HepG2 (cell line): ENCODE measurements around the gene ADGRG6. TPM values are rescaled to one million over a fixed set of nuclear protein-coding genes. Genes with fewer than 3 reads are reported as not detected.

Experiments
- ATAC-seq: fragments of 200-7000 bp; cut with Tn5 transposase; 3 replicates; pipeline ENCODE4 v1.9.1; 2020; ENCODE audit warnings: mild to moderate bottlenecking, moderate library complexity
- BruUV-seq: library from RNA; stranded (reverse); fragments of 400-500 nt; replicated peaks from 2 replicates; lab custom pipeline; 2021; lab: Mats Ljungman, UMichigan
- CTCF ChIA-PET: fragments of 300-600 bp; formaldehyde crosslinking; extraction: SDS; loops from one replicate; lab custom pipeline; 2021; ENCODE audit warnings: low total read pairs, inconsistent platforms, low intra/inter-chr PET ratio; lab: Yijun Ruan, JAX
- POLR2A ChIA-PET: fragments of 350-600 bp; sonication (Branson Sonifier 250); formaldehyde crosslinking; loops from one replicate; lab custom pipeline; 2020; ENCODE audit warnings: antibody characterized with exemption, inconsistent platforms; lab: Yijun Ruan, JAX
- DNase-seq: peaks from one replicate; pipeline ENCODE4 v3.0.0-alpha.2; 2015; ENCODE audit warnings: low spot score
- FAIRE-seq: peaks from 3 replicates; lab custom pipeline; 2011; peaks lifted over from hg19 to GRCh38; lab: Jason Lieb, UNC
- H2AFZ ChIP-seq: one replicate; pipeline ENCODE4 v1.6.1; 2011; ENCODE audit warnings: low read length, inconsistent platforms
- H3K27ac ChIP-seq: fragments of 300-600 bp; 3 replicates; pipeline ENCODE4 v1.8.0; 2011; ENCODE audit warnings: mixed run types, mild to moderate bottlenecking, mixed read lengths, low read length, inconsistent platforms; ENCODE audit not compliant: insufficient read depth; ENCODE audit errors: extremely low read length
- H3K27me3 ChIP-seq, 2 experiments: fragments of 200-600 bp in 1 of 2; 2 replicates in 1 of 2; 3 replicates in 1 of 2; pipeline versions ENCODE4 v1.6.0 to v1.8.0; 2011; ENCODE audit warnings: low read length in 2 of 2, mild to moderate bottlenecking in 2 of 2, moderate library complexity in 2 of 2, inconsistent platforms in 1 of 2; ENCODE audit not compliant: insufficient read depth in 2 of 2, control insufficient read depth in 1 of 2
- H3K36me3 ChIP-seq, 2 experiments: fragments of 200-600 bp in 1 of 2; replicated peaks in 1 of 2; 2 replicates in 1 of 2; 3 replicates in 1 of 2; pipeline versions ENCODE4 v1.5.1 to v1.8.0; 2011; ENCODE audit warnings: low read length in 2 of 2, inconsistent platforms in 1 of 2; ENCODE audit not compliant: insufficient read depth in 2 of 2, control insufficient read depth in 1 of 2
- H3K4me1 ChIP-seq: 2 replicates; pipeline ENCODE4 v1.5.1; 2012; ENCODE audit warnings: low read length, inconsistent platforms; ENCODE audit not compliant: insufficient read depth
- H3K4me2 ChIP-seq: 2 replicates; pipeline ENCODE4 v1.6.0; 2011; ENCODE audit warnings: low read depth, low read length, inconsistent platforms
- H3K4me3 ChIP-seq, 3 experiments: fragments of 200-600 bp in 1 of 3; sonication (generic), shearing (Covaris generic) in 1 of 3; replicated peaks in 1 of 3; 2 replicates each; pipeline ENCODE4 v1.5.1; 2011 to 2016; ENCODE audit warnings: low read length in 3 of 3, inconsistent platforms in 2 of 3, low read depth in 2 of 3, mild to moderate bottlenecking in 2 of 3, control low read depth in 1 of 3, mixed read lengths in 1 of 3; ENCODE audit not compliant: insufficient read depth in 1 of 3
- H3K79me2 ChIP-seq: one replicate; pipeline ENCODE4 v1.6.1; 2011; ENCODE audit warnings: low read length, inconsistent platforms; ENCODE audit not compliant: insufficient read depth
- H3K9ac ChIP-seq: 2 replicates; pipeline ENCODE4 v1.6.0; 2011; ENCODE audit warnings: mild to moderate bottlenecking, low read depth, low read length, inconsistent platforms; ENCODE audit not compliant: insufficient read depth
- H3K9me3 ChIP-seq: 2 replicates; pipeline ENCODE4 v1.5.1; 2012; ENCODE audit warnings: mild to moderate bottlenecking, low read length
- H4K20me1 ChIP-seq: 2 replicates; pipeline ENCODE4 v1.6.0; 2011; ENCODE audit warnings: inconsistent platforms, mild to moderate bottlenecking, low read length, moderate library complexity; ENCODE audit not compliant: insufficient read depth
- CERS6 ChIP-seq: sonication (generic); formaldehyde crosslinking; IDR thresholded peaks from 2 replicates; pipeline ENCODE4 v1.5.0; 2020; ENCODE audit warnings: missing genetic modification reagents
- FOSL1 ChIP-seq: sonication (generic); formaldehyde crosslinking; IDR thresholded peaks from 2 replicates; pipeline ENCODE4 v1.9.0; 2021; ENCODE audit warnings: missing genetic modification reagents, borderline replicate concordance
- HNF1A ChIP-seq, 2 experiments: sonication (generic) in 1 of 2; formaldehyde crosslinking in 1 of 2; IDR thresholded peaks; 2 replicates each; pipeline versions ENCODE4 v1.4.0 to v1.6.1; 2016 to 2020; ENCODE audit warnings: borderline replicate concordance in 1 of 2, low read depth in 1 of 2, mild to moderate bottlenecking in 1 of 2, missing genetic modification reagents in 1 of 2
- JARID2 ChIP-seq: sonication (generic); formaldehyde crosslinking; IDR thresholded peaks from 2 replicates; pipeline ENCODE4 v1.8.1; 2023; ENCODE audit warnings: missing genetic modification reagents, inconsistent platforms; ENCODE audit not compliant: insufficient replicate concordance
- KAT8 ChIP-seq: IDR thresholded peaks from 2 replicates; pipeline ENCODE4 v1.6.1; 2016; ENCODE audit warnings: missing genetic modification reagents, missing compliant biosample characterization
- NAIF1 ChIP-seq: sonication (generic); formaldehyde crosslinking; IDR thresholded peaks from 2 replicates; pipeline ENCODE4 v1.5.0; 2020; ENCODE audit warnings: mild to moderate bottlenecking, missing genetic modification reagents, borderline replicate concordance
- SP4 ChIP-seq: sonication (generic); formaldehyde crosslinking; IDR thresholded peaks from 2 replicates; pipeline ENCODE4 v1.8.1; 2023; ENCODE audit warnings: mild to moderate bottlenecking, missing genetic modification reagents
- TBL1XR1 ChIP-seq: fragments of 150-350 bp; IDR thresholded peaks from 2 replicates; pipeline ENCODE4 v1.6.1; 2014; ENCODE audit warnings: borderline replicate concordance, low read length; ENCODE audit not compliant: partially characterized antibody
- ZGPAT ChIP-seq: IDR thresholded peaks from 2 replicates; pipeline ENCODE4 v1.6.1; 2016; ENCODE audit warnings: mild to moderate bottlenecking
- ZSCAN29 ChIP-seq: sonication (generic); formaldehyde crosslinking; conservative IDR thresholded peaks from 2 replicates; pipeline ENCODE4 v1.4.0; 2020; ENCODE audit warnings: mild to moderate bottlenecking, missing genetic modification reagents
- WGBS: methylation state at CpG from one replicate; pipeline ENCODE4 v1.1.6; 2017; ENCODE audit warnings: low lambda C conversion rate; 5-methylcytosine and 5-hydroxymethylcytosine counted together
- in situ Hi-C: cut with HindIII; loops from 2 replicates; pipeline ENCODE4 v1.10.0; 2017; ENCODE audit warnings: low pct_unique_long_range_greater_than_20kb; ENCODE audit not compliant: extremely low pct_ligation_motif_present
- intact Hi-C: fragments of 100-400 bp; cut with micrococcal nuclease; formaldehyde crosslinking; loops from one replicate; pipeline ENCODE4 v1.10.0; 2022; ENCODE audit not compliant: unreplicated experiment
- polyA plus RNA-seq, 8 experiments: library from polyadenylated mRNA; depleted of rRNA in 3 of 8; stranded (reverse) in 7 of 8; unstranded in 1 of 8; fragments of >200 nt; fragmentation: Illumina TruSeq in 4 of 8; extraction: Trizol in 4 of 8; gene quantifications; 2 replicates each; pipeline versions ENCODE4 v1.2.1 to v1.2.3, GENCODE V29; 2011 to 2016; ENCODE audit warnings: low read depth in 4 of 8, missing spikeins in 1 of 8, mixed read lengths in 1 of 8; ENCODE audit not compliant: insufficient read depth in 1 of 8
- total RNA-seq, 5 experiments: library from RNA; depleted of rRNA; stranded (reverse); fragments of >200 nt; fragmentation: Illumina TruSeq; extraction: Trizol; gene quantifications; 2 replicates each; pipeline ENCODE4 v1.2.3, GENCODE V29; 2016; ENCODE audit warnings: low read depth in 1 of 5

Gene ADGRG6
- total and polyA plus RNA-seq, 2 of the 13 experiments (the other 11 are each of a cell fraction or from before 2014, with no cell fraction given), result 129 to 249 TPM

- WGBS, result 95% methylated on average over 2 of the region's 2 CpGs
- no peak overlapping the region for H3K27ac ChIP-seq
- H3K9me3 ChIP-seq, result no peaks in the 10 kb centered on the region
- no peaks in the 10 kb centered on the region for H3K36me3 ChIP-seq
- ChIA-PET CTCF (no interaction called here), POLR2A (no interaction called here)
- in situ Hi-C loops, result no loop called here
- H3K4me1 ChIP-seq, result peaks cover 81% of the 10 kb centered on the region
- H3K4me3 ChIP-seq, result no peak overlapping the region
- H3K9ac ChIP-seq, result no peak overlapping the region
- no peak for DNase-seq
- intact Hi-C loops, result no loop called here
- no peak overlapping the region for H3K4me2 ChIP-seq
- H3K79me2 ChIP-seq, result no peaks in the 10 kb centered on the region
- BruUV-seq, result no TSS peak
- H2AFZ ChIP-seq, result no peak overlapping the region
- TF ChIP-seq ZSCAN29, result no peak
- no peaks in the 10 kb centered on the region for H3K27me3 ChIP-seq
- FAIRE-seq, result no peak
- ATAC-seq, result no peak
- H4K20me1 ChIP-seq, result no peaks in the 10 kb centered on the region
Observed at GRCh38 chr6:142293121-142293520, 8.7 kb upstream of the ADGRG6 start.

GRCh38 chr6:142294679-142295078 lies 7.1 kb upstream of the ADGRG6 start:
- no peak overlapping the region for H3K9ac ChIP-seq
- no peak overlapping the region for H3K27ac ChIP-seq
- peaks cover 89% of the 10 kb centered on the region for H3K4me1 ChIP-seq
- H3K27me3 ChIP-seq, result no peaks in the 10 kb centered on the region
- H3K4me3 ChIP-seq, result no peak overlapping the region
- intact Hi-C loops (no loop called here), in situ Hi-C loops (no loop called here)
- ChIA-PET POLR2A (no interaction called here), CTCF (no interaction called here)
- FAIRE-seq, result no peak
- H3K79me2 ChIP-seq, result peaks cover 7% of the 10 kb centered on the region
- no peak for DNase-seq
- no TSS peak for BruUV-seq
- no peaks in the 10 kb centered on the region for H3K9me3 ChIP-seq
- no peaks in the 10 kb centered on the region for H4K20me1 ChIP-seq
- no peak overlapping the region for H2AFZ ChIP-seq
- ATAC-seq, result no peak
- WGBS, result 98% methylated on average over 1 of the region's 1 CpG
- H3K36me3 ChIP-seq, result no peaks in the 10 kb centered on the region; a peak in 1 of 5 replicates
- no peak overlapping the region for H3K4me2 ChIP-seq
- TF ChIP-seq ZGPAT (no peak), CERS6 (CRISPR knock-in tag) (no peak), FOSL1 (CRISPR knock-in tag) (no peak), TBL1XR1 (no peak), SP4 (CRISPR knock-in tag) (no peak), NAIF1 (no peak), HNF1A (IDR thresholded peaks at IDR 0.05; ENCODE audit: low read depth) (no peak), HNF1A (CRISPR knock-in tag; IDR thresholded peaks at IDR 0.05; ENCODE audit: borderline replicate concordance) (no peak), KAT8 (CRISPR knock-in tag) (no peak), JARID2 (CRISPR knock-in tag) (no peak)
